Renal pelvis (tissue), 4 donors: ENCODE measurements around the gene C9orf152. TPM values are rescaled to one million over a fixed set of nuclear protein-coding genes. Genes with fewer than 3 reads are reported as not detected.
"Not testable (repeated sequence)": the region's sequence is repeated elsewhere in the genome, so short reads cannot be mapped to it uniquely, and the experiment has no call there.

ENCODE experiments used
- DNase-seq: peaks from one replicate; pipeline ENCODE4 v3.0.0-alpha.2; 2013
- polyA plus RNA-seq, 3 donors: library from polyadenylated mRNA; unstranded; fragments of 120-200 nt; gene quantifications; one replicate each; pipeline ENCODE4 v1.2.1, GENCODE V29; 2013; ENCODE audit not compliant: insufficient read length in 3 of 3

C9orf152 gene
- polyA plus RNA-seq, 3 donors, result 0.46 to 0.64 (median 0.50) TPM

DNA sequence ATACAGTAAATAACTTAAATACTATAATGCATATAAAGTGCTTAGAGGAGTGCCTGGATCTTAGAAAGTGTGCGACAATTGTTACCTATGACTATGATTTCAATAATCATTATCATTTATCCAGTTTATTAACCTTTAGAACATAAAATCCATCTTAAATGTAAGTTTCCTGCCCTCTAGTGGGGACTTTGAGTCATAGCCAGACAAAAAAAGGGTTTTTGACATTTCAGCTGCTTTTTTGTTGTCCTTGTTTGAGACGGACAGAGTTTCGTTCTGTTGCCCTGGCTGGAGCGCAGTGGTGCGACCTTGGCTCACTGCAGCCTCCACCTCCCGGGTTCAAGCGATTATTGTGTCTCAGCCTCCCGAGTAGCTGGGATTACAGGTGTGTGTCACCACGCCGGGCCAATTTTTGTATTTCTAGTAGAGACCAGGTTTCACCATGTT lies 9.7 kb upstream of the C9orf152 start:
- DNase-seq, result no peak

DNA sequence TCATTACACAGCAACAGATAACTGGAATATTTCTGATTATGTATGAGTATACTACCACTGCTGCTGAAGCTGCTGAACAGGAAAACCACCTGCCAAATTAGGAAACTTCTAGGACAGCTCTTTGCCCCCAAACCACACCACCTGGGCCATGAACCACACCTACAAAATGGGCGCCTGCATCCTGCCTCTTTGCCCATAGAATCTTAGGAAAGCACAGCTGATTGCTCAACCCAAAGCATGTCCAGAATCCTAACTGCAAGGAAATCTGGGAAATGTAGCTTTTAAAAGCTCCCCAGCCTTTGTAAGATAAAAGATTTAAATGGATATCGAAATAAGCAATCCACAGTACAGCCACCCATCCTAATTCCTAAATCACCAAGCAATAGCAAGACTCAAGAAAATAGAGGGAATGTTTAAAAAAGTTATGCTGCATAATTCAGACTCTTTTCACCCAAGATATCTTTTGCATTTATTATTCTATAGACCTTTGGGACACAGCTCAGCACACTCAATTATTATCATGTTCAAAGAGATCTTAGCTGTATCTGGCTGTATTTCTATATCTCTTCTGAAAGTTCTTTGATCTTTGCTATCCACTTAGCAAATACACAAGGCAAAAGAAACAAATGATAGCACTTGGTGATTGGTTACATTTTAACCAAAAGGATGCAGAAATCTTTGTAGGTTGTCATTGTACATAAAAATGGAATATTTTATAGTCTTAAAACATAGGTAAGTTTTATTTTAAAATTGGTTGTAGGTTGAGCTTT lies 6.8 kb upstream of the C9orf152 start:
- DNase-seq, result no peak

DNA sequence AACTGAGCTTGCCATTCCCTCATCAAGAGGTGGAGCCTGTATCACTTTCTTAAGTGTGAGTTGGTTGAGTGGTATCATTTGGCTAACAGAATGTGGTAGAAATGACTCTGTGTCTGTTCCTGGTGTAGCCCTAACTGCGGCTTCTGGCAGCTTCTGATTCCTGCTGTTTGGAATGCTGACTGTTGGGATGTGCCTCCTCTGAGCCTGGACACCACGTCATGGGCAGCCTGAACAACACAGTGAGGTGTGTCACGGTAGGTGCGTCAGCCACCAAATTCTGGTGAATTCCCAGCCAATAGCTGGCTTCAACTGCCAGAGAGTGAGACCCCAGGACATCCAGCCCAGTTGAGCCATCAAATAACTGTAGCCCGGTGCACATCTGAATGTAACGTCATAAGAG lies 6.1 kb upstream of the C9orf152 start:
- no peak for DNase-seq

DNA sequence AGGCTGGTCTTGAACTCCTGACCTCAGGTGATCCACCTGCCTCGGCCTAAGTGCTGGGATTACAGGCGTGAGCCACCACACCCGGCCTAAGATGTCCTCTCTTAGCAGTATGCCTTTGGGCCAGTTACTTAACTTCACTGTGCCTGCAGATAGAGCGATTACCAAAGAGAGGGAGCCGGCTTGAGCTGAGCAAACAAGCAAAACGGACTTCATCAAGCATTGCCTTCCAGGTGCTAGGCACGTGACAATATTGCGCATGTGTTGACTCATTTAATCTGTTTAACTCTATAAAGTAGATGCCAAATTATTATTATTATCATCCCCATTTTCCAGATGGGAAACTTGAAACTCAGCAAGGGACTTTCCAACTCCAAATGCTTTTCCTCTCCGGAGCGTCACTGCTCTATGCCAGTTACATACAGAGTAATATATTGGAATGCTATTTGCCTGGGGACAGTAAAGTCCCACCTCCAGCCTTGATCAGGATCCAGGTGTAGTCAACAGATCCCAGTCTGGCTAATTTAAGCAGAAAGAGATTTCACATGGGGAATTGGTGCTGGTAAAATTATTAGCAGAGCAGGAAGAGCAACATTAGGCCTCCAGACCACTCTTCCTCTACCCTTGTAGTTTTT lies 5.6 kb upstream of the C9orf152 start:
- DNase-seq, result no peak

DNA sequence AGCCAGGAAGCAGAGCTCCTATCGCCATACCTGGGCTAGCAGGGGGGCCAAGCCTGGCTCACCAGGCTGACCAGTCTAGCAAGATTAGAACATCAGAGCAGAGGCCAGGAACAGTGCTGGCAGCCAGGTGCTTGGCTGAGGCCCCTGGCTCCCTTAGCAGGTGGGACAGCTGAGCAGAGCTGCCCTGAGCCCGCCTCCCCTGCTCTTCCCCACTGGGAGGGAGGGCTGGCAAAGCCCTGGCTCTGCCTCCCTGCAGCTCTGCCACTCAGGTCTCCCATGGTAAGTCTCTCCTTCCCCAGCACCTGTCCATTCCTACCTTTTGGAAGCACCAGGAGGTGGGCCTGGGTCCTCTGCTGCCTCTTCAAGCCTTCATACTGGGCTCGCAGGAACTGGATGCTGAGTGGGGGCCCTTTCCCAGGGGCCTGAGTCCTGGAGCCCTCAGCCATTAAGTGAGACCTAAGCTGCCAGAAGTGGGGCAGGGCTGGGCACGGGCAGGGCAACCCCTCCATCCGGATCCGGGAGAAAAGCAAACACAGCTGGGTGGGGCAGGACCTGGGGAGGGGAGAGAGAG lies 803 bp downstream of the C9orf152 start:
- no peak for DNase-seq

DNA sequence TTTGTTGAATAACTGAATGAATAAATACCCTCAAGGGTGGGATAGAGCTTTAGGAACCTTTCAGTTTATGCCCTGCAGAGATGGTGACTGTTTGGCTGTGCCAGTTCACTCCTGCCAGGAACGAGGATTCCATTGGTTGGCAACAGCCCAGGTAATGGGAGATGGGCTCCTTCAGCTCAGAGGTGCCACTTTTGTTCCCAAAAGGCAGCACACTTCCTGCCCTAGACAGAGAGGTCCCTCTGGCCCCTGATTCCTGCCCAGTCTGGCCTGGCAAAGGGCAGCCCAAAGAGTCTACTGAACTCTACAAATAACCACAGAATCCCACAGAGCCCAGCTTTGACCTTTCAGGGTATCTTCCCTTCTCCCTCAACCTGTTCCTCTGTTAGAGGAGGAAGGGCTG lies 1.6 kb downstream of the C9orf152 start:
- no peak for DNase-seq

DNA sequence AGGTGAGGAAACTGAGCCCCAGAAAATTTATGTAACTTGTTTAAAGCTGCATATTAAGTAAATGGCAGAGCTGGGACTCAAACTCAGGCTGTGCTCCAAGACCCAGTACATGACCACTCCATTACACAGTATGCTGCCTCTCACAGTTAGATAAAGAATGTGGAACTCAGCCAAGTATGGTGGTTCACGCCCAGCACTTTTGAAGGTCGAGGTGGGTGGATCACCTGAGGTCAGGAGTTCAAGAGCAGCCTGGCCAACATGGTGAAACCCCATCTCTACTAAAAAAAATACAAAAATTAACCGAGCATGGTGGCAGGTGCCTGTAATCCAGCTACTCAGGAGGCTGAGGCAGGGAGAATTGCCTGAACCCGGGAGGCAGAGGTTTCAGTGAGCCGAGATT lies 2.3 kb downstream of the C9orf152 start:
- not testable (repeated sequence) for DNase-seq

DNA sequence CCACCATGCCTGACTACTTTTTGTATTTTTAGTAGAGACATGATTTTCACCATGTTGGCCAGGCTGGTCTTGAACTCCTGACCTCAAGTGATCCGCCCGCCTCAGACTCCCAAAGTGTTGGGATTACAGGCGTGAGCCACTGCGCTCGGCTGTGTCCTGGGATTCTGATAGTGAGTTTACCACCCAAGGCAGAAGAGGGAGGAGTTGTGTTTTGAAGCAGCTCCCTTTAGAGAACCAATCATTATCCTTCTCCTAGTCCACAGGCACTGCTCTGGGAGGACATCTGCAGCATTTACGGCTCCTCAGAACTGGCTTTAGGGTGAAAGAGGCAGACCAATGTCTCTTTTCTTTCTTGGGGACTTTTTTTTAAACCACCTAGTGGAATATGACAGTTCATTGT lies 5.7 kb downstream of the C9orf152 start:
- no peak for DNase-seq

DNA sequence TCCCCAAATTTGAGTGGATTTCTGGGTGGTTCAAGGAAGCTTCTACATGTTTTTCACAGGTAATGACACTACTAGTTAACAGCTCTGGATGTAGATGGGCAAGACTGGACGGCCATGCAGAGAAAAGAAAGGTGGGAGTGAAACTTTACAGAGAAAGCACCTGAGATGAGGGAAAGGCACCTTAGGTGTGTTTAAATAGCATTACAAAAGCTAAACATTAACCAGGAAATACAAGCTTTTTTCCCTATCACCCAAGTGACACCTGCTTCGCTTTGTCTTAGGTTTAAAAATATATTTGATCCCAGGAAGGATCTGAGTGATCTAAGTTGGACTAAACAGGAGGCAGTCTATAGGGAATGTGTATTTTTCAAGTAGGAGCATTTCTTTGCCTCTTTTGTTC lies 8.3 kb downstream of the C9orf152 start:
- no peak for DNase-seq

DNA sequence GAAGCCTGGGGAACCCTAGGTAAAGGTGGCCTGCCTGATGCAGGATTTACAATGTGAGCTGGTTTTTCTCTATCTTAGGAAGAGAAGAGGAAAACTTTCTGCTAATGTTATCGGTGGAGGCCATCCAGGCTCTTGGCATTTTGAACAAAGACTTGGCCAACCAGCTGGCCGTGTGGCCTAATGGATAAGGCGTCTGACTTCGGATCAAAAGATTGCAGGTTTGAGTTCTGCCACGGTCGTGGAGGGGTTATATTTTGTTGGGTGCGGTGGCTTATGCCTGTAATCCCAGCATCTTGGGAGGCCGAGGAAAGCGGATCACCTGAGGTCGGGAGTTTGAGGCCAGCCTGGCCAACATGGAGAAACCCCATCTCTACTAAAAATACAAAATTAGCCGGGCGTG lies 9.6 kb downstream of the C9orf152 start:
- no peak for DNase-seq

DNA sequence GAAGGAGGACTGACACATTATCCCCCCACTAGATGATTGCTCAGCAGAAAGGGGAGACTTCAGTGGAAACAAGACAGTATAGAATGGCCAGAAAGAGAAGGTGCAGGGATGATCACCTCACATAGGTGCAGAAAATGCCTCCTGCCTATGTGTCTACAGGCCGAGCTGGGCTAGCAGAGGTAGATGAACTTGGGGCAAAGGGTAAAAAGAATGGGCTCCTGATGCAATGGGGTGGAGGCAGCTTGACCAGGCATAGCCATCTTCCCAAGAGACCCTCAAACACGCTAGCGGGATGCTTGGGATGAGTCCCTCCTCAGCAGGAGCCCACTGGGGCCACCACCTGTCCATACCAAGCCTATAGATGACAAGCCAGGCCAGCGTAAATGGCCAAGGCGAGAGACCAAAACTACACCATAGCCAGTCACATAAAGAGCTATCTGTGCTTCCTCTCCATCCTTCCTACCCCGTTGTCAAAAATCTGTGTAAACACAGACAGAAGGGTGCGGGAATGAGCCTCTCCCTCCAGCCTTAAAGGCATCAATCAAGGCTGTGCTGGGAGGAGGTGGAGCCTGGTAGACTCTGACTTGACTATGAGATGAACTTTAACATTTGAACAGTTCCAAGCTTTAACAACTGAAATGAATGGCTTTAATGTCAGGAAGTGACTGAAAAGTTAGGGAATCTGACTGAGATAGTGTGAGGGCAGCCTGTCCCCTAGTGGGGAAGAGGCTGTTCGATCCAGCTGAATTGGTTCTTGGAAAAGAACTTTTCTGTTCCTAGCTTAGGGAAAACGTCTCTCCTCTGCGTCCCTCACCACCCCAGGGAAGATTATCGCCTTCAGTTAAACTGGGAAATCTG lies 10.4 kb downstream of the C9orf152 start:
- no peak for DNase-seq

DNA sequence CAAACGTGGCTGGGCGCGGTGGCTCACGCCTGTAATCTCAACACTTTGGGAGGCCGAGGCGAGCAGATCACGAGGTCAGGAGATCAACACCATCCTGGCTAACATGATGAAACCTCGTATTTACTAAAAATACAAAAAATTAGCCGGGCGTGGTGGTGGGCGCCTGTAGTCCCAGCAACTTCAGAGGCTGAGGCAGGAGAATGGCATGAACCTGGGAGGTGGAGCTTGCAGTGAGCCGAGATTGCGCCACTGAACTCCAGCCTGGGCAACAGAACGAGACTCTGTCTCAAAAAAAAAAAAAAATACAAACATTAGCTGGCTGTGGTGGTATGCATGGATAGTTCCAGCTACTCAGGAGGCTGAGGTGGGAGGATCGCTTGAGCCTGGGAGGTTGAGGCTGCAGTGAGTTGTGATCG lies 11.9 kb downstream of the C9orf152 start:
- not testable (repeated sequence) for DNase-seq

DNA sequence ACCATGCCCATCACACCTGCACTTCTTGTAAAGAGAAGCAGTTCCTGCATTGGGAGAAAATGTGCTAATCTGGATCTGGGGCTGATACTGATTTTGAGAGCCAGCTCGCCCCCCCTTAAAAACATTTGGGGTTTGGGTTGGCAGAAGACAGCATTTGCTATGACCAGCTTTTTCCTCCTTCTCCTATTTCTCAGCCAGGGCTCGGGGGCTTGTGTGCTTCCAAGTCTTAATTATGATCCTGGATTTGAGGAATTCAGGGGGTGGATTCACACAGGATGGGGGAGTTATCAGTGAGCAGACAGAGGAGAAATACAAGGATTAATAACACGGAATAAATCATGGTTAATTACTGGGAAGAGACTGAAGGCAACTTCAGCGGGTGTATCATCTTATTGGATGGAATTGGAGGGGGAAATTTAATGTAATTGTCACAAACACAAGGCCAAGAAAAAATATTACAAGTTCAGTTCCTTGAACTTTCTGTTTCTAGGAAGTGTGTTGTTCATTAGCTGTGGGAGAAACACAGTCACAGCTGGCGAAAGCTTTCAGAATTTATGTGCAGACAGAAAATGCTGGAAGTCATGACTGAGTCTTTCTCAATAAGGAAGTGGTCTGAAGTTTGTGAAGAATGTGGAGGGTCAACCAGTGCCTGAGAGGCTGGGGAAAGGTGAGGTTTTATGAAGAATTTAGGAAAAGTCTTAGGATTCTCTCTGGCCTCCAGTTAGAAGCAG lies 15.3 kb downstream of the C9orf152 start:
- peak; percentile 89 for DNase-seq

DNA sequence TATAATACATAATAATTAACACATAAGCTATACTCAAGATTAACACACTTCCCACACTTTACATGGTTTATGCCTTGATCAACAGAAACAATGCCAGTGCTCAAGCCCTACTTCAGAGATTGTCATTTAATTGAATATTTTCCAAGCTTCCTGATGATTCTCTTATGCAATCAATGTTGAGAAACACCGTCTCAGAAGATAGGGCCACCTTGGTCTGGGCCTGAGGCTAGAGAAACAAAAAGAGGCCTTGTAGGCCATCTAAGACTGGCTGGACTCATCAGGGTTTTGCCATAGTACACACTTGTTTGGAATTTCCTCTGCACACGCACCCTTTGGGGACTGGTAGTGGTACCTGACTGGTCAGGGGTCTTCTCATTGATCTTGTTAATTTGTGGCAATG lies 16.3 kb downstream of the C9orf152 start:
- DNase-seq, result no peak

DNA sequence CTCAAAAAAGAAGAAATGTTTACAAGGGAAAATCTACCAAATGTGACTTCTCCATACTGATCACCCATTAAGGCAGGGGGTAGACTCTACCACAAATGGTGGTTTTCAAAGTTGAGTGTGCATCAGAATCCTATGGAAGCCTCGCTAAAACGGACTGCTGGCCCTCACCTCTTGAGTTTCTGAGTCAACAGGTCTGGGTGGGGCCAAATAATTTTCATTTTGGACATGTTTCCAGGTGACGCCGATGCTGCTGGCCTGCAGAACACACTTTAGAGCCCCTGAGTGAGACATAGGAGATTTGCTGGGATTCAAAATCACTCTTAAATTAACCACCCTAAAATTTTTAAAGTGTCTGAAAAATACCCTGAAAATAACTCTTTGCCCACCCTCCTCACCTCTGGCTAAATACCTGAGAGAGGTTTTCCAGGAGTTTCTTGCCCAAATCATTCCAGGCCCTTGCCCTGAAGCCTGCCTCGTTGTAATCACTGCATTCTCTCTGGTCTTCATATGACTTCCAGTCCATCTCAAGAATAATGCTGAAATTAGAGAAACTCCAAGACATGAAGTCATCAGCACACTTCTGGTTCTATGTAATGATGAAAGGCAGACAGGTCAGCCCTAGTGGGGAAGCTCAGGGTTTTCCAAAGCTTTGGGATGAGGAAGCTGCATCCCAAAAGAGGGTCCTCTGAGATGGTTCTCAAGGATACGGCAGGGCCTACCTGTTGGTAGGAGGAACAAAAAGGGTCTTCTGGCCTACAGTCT lies 18.2 kb downstream of the C9orf152 start:
- no peak for DNase-seq

DNA sequence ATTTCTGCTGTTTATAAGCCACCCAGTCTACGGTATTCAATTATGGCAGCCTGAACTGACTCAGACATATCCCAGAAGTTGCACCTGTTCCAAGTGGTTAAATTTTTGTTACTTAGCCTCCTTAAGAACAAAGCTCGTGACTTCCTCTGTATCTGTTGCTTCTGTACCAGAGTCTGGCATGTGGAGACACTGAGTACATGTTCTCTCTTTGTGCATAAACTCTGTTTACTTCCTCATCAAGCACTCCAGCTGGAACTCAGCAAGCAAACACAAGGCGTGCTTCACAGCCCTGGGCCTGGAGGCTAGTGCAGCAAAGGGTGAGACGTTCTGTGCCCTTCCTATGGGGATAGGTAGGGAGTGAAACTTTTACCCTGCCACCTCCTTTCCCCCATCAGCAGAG lies 19.0 kb downstream of the C9orf152 start:
- DNase-seq, result no peak

DNA sequence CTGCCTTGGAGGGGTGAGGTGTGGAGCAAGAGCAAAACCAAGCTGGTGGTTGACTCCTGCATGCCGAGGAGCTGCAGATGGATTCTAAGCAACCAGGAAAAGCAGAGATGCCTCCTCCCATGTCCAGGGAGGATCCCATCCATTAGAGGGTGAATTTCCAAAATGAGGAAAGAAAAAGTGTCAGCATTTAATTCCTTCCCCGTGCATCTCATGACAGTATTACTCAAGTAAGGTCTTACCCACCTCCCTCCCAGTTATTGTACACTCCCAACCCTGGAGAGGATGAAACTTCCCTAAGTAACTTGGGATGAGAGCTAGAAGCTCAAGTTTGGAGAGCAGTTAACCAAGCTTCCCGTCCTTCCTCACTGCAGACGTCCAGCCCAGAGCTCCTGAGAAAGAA lies 19.9 kb downstream of the C9orf152 start:
- no peak for DNase-seq

DNA sequence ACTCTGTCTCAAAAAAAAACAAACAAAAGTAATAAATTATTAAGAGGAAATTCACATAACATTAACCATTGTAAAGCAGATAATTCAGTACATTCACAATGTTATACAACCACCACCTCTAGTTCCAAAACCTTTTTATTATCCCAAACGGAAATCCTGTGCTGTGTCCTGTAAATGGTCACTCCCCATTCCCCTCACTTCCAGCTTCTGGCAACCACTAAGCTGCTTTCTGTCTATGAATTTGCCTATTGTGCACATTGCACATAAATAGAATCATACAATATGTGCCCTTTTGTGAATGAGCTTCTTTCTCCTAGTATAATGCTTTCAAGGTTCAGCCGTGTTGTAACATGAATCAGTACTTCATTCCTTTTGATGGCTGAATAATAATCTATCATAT lies 20.8 kb downstream of the C9orf152 start:
- DNase-seq, result no peak

DNA sequence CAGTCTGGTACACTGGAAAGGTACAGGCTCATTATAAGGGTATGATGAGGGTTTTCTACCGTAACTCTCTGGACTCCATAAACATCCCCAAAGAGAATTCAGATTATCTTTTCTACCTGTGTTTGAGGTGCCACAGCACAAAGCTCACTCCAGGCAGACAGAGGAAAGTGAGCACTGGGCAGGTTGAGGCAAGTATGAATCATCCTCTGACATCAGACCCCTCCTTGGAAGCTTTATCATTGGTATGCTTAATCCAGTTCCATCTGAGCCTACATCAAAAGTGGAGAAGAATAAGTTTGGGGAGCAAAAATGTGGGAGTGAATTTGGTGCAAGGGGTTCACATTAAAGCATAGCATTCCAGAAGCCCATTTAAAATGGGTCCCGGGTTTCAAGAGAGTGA lies 21.7 kb downstream of the C9orf152 start:
- no peak for DNase-seq

DNA sequence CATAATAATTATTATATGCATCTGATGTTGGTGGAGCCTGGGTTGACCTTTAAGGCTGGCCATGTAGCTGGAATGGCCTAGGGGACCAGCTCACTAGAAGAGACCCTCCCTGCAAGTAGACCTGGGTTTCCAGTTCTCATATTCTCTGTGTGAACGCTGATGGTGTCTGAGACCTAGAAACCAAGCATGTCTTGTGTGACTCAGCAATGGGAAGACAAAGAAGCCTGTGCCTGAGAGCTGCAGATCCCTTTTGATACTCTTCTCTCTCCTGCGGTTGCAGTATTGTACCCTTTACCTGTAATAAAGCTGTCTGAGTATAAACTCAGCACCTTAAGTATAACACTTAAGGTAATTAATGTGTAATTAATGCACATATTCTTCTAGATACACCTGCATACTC lies 22.2 kb downstream of the C9orf152 start:
- no peak for DNase-seq
